Prostate gland (tissue), 2 donors: Measurements from ENCODE around the gene CCDC107. TPM values are rescaled to one million over a fixed set of nuclear protein-coding genes. Genes with fewer than 3 reads are reported as not detected.
"Not testable (repeated sequence)": the region's sequence is repeated elsewhere in the genome, so short reads cannot be mapped to it uniquely, and the experiment has no call there.

Experiments used
- DNase-seq: peaks from one replicate; pipeline ENCODE4 v3.0.0-alpha.2; 2019; ENCODE audit warnings: low spot score
- H3K27ac ChIP-seq, 2 donors: fragments of 200-600 bp; sonication (generic); 2 replicates each; pipeline ENCODE4 v1.5.1; 2017 to 2019
- H3K27me3 ChIP-seq: fragments of 200-600 bp; sonication (generic); replicated peaks from 2 replicates; pipeline ENCODE4 v1.5.1; 2019; ENCODE audit not compliant: insufficient read depth
- H3K36me3 ChIP-seq, 2 donors: fragments of 200-600 bp; sonication (generic); 1 replicate in 1 of 2; 2 replicates in 1 of 2; pipeline versions ENCODE4 v1.5.1 to v1.8.1; 2017 to 2019
- H3K4me1 ChIP-seq: fragments of 200-600 bp; sonication (generic); replicated peaks from 2 replicates; pipeline ENCODE4 v1.5.1; 2019
- H3K4me3 ChIP-seq, 2 donors: fragments of 200-600 bp; sonication (generic); 2 replicates each; pipeline ENCODE4 v1.5.1; 2017 to 2019
- H3K9me3 ChIP-seq: fragments of 200-600 bp; sonication (generic); 2 replicates; pipeline ENCODE4 v1.5.1; 2017
- CTCF ChIP-seq, 4 experiments: fragments of 200-600 bp in 2 of 4; fragments of 450-650 bp in 2 of 4; sonication (generic) in 2 of 4; IDR thresholded peaks; 1 replicate in 3 of 4; 2 replicates in 1 of 4; pipeline ENCODE4 v1.5.1; 2016 to 2019; ENCODE audit warnings: antibody characterized with exemption in 4 of 4, mild to moderate bottlenecking in 2 of 4, moderate library complexity in 2 of 4
- POLR2A ChIP-seq: fragments of 450-650 bp; IDR thresholded peaks from one replicate; pipeline ENCODE4 v1.6.1; 2016; ENCODE audit warnings: antibody characterized with exemption, mild to moderate bottlenecking
- POLR2AphosphoS5 ChIP-seq: sonication (generic); formaldehyde crosslinking; IDR thresholded peaks from one replicate; pipeline ENCODE4 v1.6.1; 2017; ENCODE audit warnings: antibody characterized with exemption
- WGBS: methylation state at CpG from one replicate; pipeline ENCODE4 v1.1.5; 2018; 5-methylcytosine and 5-hydroxymethylcytosine counted together
- intact Hi-C: fragments of 100-400 bp; cut with DNase I; formaldehyde crosslinking; loops from one replicate; pipeline ENCODE4 v1.14.2; 2022
- total RNA-seq, 2 donors: library from RNA; depleted of rRNA; stranded (reverse); fragments of >200 nt; gene quantifications; one replicate each; pipeline ENCODE4 v1.1.0, GENCODE V29; 2016

CCDC107 gene
- total RNA-seq, 2 donors from 2014 or later, result 22.8 to 26.2 TPM

GRCh38 chr9:35639631-35640030 lies 18.5 kb upstream of the CCDC107 start:
- H3K9me3 ChIP-seq, result no peaks in the 10 kb centered on the region
- WGBS, result 91% methylated on average over 1 of the region's 1 CpG
- no peaks in the 10 kb centered on the region for H3K27me3 ChIP-seq
- no peak overlapping the region for H3K4me3 ChIP-seq
- H3K4me1 ChIP-seq, result no peaks in the 10 kb centered on the region
- no peak overlapping the region for H3K27ac ChIP-seq
- no peaks in the 10 kb centered on the region for H3K36me3 ChIP-seq
- intact Hi-C loops, result loop anchor here (10.0 kb wide), 1 partner anchor 155 kb away; no protein-coding TSS in a partner anchor
- no peak for DNase-seq
- TF ChIP-seq CTCF (IDR thresholded peaks at IDR 0.05) (no peak), POLR2AphosphoS5 (no peak), POLR2A (no peak)

- H3K9me3 ChIP-seq, H3K27me3 ChIP-seq, H3K4me1 ChIP-seq, H3K27ac ChIP-seq, DNase-seq, H3K36me3 ChIP-seq, H3K4me3 ChIP-seq: not testable (repeated sequence)
- intact Hi-C loops, result loop anchor here (10.0 kb wide), 1 partner anchor 156 kb away; no protein-coding TSS in a partner anchor
- 97% methylated on average over 15 of the region's 15 CpGs for WGBS
These were observed 17.7 kb upstream of the CCDC107 start for GRCh38 chr9:35640431-35640830.

- intact Hi-C loops, result loop anchor here (10.0 kb wide), 1 partner anchor 157 kb away; no protein-coding TSS in a partner anchor
- not testable (repeated sequence) for H3K9me3 ChIP-seq, DNase-seq, H3K4me3 ChIP-seq, H3K27ac ChIP-seq, H3K27me3 ChIP-seq, H3K4me1 ChIP-seq, H3K36me3 ChIP-seq
- WGBS, result 96% methylated on average over 3 of the region's 3 CpGs
These were observed 16.6 kb upstream of the CCDC107 start for GRCh38 chr9:35641478-35641877.

- intact Hi-C loops, result loop anchor here (10.0 kb wide), 1 partner anchor 158 kb away; no protein-coding TSS in a partner anchor
- H3K27ac ChIP-seq, result no peak overlapping the region
- no peaks in the 10 kb centered on the region for H3K36me3 ChIP-seq
- H3K27me3 ChIP-seq, result no peaks in the 10 kb centered on the region
- H3K4me1 ChIP-seq, result peaks cover 4% of the 10 kb centered on the region
- H3K4me3 ChIP-seq, result no peak overlapping the region
- TF ChIP-seq CTCF (IDR thresholded peaks at IDR 0.05) (no peak), POLR2A (no peak), POLR2AphosphoS5 (no peak)
- H3K9me3 ChIP-seq, result no peaks in the 10 kb centered on the region
- no peak for DNase-seq
- 84% methylated on average over 12 of the region's 12 CpGs for WGBS
These were observed 15.0 kb upstream of the CCDC107 start for GRCh38 chr9:35643046-35643445.

- DNase-seq, H3K9me3 ChIP-seq, H3K4me1 ChIP-seq, H3K36me3 ChIP-seq, H3K27me3 ChIP-seq: not testable (repeated sequence)
- Histone ChIP-seq H3K27ac (peak overlapping the region; percentile 84 to 86), H3K4me3 (peak overlapping the region; percentile 41 to 52)
- intact Hi-C loops, result loop anchor here (5.0 to 10.0 kb wide), 3 partner anchors 38 to 237 kb away; partner anchors contain the start of gene TESK1
- 25% methylated on average over 10 of the region's 10 CpGs for WGBS
These were observed 12.4 kb upstream of the CCDC107 start for GRCh38 chr9:35645736-35646135.

GRCh38 chr9:35646153-35646532 lies 11.9 kb upstream of the CCDC107 start:
- Histone ChIP-seq H3K36me3 (no peaks in the 10 kb centered on the region), H3K4me3 (peak overlapping the region; percentile 41 to 52), H3K4me1 (peaks cover 4% of the 10 kb centered on the region), H3K9me3 (no peaks in the 10 kb centered on the region), H3K27me3 (no peaks in the 10 kb centered on the region), H3K27ac (peak overlapping the region; percentile 84 to 86)
- TF ChIP-seq POLR2AphosphoS5, result no peak
- TF ChIP-seq CTCF (IDR thresholded peaks at IDR 0.05), result no peak
- TF ChIP-seq POLR2A, result no peak
- intact Hi-C loops, result loop anchor here (5.0 to 10.0 kb wide), 3 partner anchors 39 to 236 kb away; partner anchors contain the start of gene TESK1
- peak; percentile 54 for DNase-seq
- 1% methylated on average over 11 of the region's 11 CpGs for WGBS
